Measurements from ENCODE around the gene FBXW9.

GRCh38 chr19:12675940-12676339 lies 20.5 kb downstream of the FBXW9 start:
- TF ChIP-seq, protein P1, sequence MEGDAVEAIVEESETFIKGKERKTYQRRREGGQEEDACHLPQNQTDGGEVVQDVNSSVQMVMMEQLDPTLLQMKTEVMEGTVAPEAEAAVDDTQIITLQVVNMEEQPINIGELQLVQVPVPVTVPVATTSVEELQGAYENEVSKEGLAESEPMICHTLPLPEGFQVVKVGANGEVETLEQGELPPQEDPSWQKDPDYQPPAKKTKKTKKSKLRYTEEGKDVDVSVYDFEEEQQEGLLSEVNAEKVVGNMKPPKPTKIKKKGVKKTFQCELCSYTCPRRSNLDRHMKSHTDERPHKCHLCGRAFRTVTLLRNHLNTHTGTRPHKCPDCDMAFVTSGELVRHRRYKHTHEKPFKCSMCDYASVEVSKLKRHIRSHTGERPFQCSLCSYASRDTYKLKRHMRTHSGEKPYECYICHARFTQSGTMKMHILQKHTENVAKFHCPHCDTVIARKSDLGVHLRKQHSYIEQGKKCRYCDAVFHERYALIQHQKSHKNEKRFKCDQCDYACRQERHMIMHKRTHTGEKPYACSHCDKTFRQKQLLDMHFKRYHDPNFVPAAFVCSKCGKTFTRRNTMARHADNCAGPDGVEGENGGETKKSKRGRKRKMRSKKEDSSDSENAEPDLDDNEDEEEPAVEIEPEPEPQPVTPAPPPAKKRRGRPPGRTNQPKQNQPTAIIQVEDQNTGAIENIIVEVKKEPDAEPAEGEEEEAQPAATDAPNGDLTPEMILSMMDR (tag by site-specific recombination; IDR thresholded peaks at IDR 0.05), result no peak
- TF ChIP-seq ZNF510 (tag by site-specific recombination; IDR thresholded peaks at IDR 0.05; ENCODE audit: insufficient replicate concordance), result no peak
- TF ChIP-seq, protein P2, sequence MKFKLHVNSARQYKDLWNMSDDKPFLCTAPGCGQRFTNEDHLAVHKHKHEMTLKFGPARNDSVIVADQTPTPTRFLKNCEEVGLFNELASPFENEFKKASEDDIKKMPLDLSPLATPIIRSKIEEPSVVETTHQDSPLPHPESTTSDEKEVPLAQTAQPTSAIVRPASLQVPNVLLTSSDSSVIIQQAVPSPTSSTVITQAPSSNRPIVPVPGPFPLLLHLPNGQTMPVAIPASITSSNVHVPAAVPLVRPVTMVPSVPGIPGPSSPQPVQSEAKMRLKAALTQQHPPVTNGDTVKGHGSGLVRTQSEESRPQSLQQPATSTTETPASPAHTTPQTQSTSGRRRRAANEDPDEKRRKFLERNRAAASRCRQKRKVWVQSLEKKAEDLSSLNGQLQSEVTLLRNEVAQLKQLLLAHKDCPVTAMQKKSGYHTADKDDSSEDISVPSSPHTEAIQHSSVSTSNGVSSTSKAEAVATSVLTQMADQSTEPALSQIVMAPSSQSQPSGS (tag by site-specific recombination; IDR thresholded peaks at IDR 0.05; ENCODE audit: low read depth), result no peak
- no peak for TF ChIP-seq REPIN1 (tag by site-specific recombination; IDR thresholded peaks at IDR 0.05; ENCODE audit: low read depth)
